Inflammatory macrophage treated with lipopolysaccharide for 4 hours (primary cell): ENCODE measurements around the gene LRRC45.

Experiments used
- DNase-seq: peaks from one replicate; pipeline ENCODE4 v3.0.0-alpha.2; 2020

Gene LRRC45

GRCh38 chr17:82020572-82021106 lies 2.5 kb upstream of the LRRC45 start:
- DNase-seq: no peak

- peak; percentile 63 for DNase-seq
These were observed 1.8 kb upstream of the LRRC45 start for GRCh38 chr17:82021107-82021899.

GRCh38 chr17:82021900-82022309 lies 1.2 kb upstream of the LRRC45 start:
- DNase-seq: no peak

GRCh38 chr17:82022310-82022980 lies 660 bp upstream of the LRRC45 start, which contains the start of gene CENPX:
Gene CENPX (minus strand): TSS chr17:82022878. CDS start chr17:82022861, 17 bp downstream.
- no peak for DNase-seq

- DNase-seq: peak; percentile 19
These were observed 539 bp downstream of the LRRC45 start for GRCh38 chr17:82023447-82024241.

- DNase-seq: no peak
These were observed 1.8 kb downstream of the LRRC45 start for GRCh38 chr17:82024859-82025258.

GRCh38 chr17:82025401-82026107 lies 2.4 kb downstream of the LRRC45 start:
- DNase-seq: no peak

- no peak for DNase-seq
These were observed 5.1 kb downstream of the LRRC45 start for GRCh38 chr17:82028246-82028645.

- no peak for DNase-seq
These were observed 5.9 kb downstream of the LRRC45 start for GRCh38 chr17:82028966-82029365.

- no peak for DNase-seq
These were observed 6.3 kb downstream of the LRRC45 start for GRCh38 chr17:82029391-82029790.

- DNase-seq: no peak
These were observed 6.9 kb downstream of the LRRC45 start for GRCh38 chr17:82029990-82030469.

- peak; percentile 80 for DNase-seq
These were observed 7.6 kb downstream of the LRRC45 start for GRCh38 chr17:82030470-82031302.

- DNase-seq: peak; percentile 13
These were observed 8.3 kb downstream of the LRRC45 start, which contains the start of gene RAC3 for GRCh38 chr17:82031303-82031884. Gene RAC3 (plus strand): TSS chr17:82031678. CDS start chr17:82031762, 84 bp downstream.

- no peak for DNase-seq
These were observed 9.0 kb downstream of the LRRC45 start for GRCh38 chr17:82031885-82032627.

- DNase-seq: no peak
These were observed 10.4 kb downstream of the LRRC45 start for GRCh38 chr17:82033359-82034085.

GRCh38 chr17:82034371-82035011 lies 11.4 kb downstream of the LRRC45 start:
- DNase-seq: no peak

GRCh38 chr17:82035488-82035887 lies 12.4 kb downstream of the LRRC45 start:
- DNase-seq: no peak

- DNase-seq: no peak
These were observed 13.0 kb downstream of the LRRC45 start for GRCh38 chr17:82035956-82036633.
